ENCODE data around the gene ADGRD1.

- TF ChIP-seq, protein P1, sequence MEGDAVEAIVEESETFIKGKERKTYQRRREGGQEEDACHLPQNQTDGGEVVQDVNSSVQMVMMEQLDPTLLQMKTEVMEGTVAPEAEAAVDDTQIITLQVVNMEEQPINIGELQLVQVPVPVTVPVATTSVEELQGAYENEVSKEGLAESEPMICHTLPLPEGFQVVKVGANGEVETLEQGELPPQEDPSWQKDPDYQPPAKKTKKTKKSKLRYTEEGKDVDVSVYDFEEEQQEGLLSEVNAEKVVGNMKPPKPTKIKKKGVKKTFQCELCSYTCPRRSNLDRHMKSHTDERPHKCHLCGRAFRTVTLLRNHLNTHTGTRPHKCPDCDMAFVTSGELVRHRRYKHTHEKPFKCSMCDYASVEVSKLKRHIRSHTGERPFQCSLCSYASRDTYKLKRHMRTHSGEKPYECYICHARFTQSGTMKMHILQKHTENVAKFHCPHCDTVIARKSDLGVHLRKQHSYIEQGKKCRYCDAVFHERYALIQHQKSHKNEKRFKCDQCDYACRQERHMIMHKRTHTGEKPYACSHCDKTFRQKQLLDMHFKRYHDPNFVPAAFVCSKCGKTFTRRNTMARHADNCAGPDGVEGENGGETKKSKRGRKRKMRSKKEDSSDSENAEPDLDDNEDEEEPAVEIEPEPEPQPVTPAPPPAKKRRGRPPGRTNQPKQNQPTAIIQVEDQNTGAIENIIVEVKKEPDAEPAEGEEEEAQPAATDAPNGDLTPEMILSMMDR (IDR thresholded peaks at IDR 0.05), result no peak
- TF ChIP-seq POLR2A (IDR thresholded peaks at IDR 0.05), result no peak
Measured at GRCh38 chr12:130976171-130976720, 22.5 kb downstream of the ADGRD1 start.
